ENCODE measurements around the gene ARFGAP1.

The ARFGAP1 gene

DNA sequence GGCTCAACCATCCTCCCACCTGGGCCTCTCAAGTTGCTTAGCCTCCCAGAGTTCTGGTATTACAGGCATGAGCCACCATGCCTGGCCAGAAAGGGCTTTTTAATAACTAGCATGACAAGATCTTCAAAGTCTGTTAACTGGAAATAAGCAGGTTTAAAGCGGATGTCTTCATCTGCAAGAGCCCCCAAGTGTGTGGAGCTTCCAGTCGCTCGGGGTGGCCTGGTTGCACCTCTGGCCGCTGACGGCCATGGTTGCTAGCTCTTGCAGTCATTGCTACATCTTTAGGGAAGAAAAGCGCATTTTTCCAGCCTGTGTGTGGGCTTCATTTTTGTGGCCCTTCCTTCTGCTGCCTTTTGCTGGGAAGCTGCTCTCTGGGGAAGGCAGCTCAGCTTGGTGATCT lies 7.8 kb downstream of the ARFGAP1 start:
- H3K4me3 ChIP-seq (ENCODE audit: low read depth, low read length) = no peak overlapping the region
- no peaks in the 10 kb centered on the region for H3K4me1 ChIP-seq (ENCODE audit: control insufficient read depth, insufficient read depth, low read length, unreplicated experiment)
- no peaks in the 10 kb centered on the region for H3K27me3 ChIP-seq (ENCODE audit: insufficient read depth, low read length)
- 0 out of 2 replicates have a peak, but pooled peaks cover 6% of the 10 kb centered on the region for H3K36me3 ChIP-seq (ENCODE audit: insufficient read depth, low read length)
- no peak overlapping the region for H3K27ac ChIP-seq (ENCODE audit: low read depth, low read length)
- H2AFZ ChIP-seq (ENCODE audit: low read length, unreplicated experiment) = no peak overlapping the region
- peaks cover 27% of the 10 kb centered on the region for H3K79me2 ChIP-seq (ENCODE audit: control insufficient read depth, insufficient read depth, low read length, unreplicated experiment)

DNA sequence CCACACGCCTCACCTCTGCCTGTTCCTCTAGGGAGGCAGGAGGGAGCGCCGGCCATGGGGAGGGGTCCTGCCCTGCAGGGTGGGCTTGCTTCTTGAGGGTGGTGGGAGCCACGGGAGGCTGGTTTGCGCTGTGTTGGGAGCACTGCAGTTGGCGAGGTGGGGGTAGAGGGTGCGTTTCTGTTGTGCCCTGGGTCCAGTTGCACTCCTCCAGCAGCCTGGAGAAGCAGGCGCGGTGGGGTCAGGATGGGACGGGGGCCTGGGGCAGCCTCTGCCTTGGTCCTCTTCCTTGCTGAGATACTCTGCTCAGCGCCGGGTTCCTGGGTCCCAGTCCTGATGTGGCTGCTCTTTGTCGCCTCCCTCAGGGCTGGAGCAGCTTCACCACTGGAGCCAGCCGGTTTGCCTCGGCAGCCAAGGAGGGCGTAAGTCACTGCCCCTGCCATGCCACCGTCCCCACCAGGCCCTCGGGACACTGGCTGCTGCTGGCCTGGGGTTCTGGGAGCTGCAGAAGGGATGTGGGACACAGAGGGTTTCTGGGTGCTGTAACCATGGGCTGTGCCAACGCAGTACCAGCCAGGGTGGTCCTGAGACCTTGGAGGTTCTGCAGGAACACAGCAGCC lies 8.4 kb downstream of the ARFGAP1 start:
- Histone ChIP-seq H2AFZ (ENCODE audit: low read length, unreplicated experiment) (no peak overlapping the region), H3K4me1 (ENCODE audit: control insufficient read depth, insufficient read depth, low read length, unreplicated experiment) (no peaks in the 10 kb centered on the region), H3K79me2 (ENCODE audit: control insufficient read depth, insufficient read depth, low read length, unreplicated experiment) (peaks cover 21% of the 10 kb centered on the region), H3K27ac (ENCODE audit: low read depth, low read length) (no peak overlapping the region), H3K36me3 (ENCODE audit: insufficient read depth, low read length) (0 out of 2 replicates have a peak, but pooled peaks cover 6% of the 10 kb centered on the region), H3K4me3 (ENCODE audit: low read depth, low read length) (no peak overlapping the region), H3K27me3 (ENCODE audit: insufficient read depth, low read length) (no peaks in the 10 kb centered on the region)

DNA sequence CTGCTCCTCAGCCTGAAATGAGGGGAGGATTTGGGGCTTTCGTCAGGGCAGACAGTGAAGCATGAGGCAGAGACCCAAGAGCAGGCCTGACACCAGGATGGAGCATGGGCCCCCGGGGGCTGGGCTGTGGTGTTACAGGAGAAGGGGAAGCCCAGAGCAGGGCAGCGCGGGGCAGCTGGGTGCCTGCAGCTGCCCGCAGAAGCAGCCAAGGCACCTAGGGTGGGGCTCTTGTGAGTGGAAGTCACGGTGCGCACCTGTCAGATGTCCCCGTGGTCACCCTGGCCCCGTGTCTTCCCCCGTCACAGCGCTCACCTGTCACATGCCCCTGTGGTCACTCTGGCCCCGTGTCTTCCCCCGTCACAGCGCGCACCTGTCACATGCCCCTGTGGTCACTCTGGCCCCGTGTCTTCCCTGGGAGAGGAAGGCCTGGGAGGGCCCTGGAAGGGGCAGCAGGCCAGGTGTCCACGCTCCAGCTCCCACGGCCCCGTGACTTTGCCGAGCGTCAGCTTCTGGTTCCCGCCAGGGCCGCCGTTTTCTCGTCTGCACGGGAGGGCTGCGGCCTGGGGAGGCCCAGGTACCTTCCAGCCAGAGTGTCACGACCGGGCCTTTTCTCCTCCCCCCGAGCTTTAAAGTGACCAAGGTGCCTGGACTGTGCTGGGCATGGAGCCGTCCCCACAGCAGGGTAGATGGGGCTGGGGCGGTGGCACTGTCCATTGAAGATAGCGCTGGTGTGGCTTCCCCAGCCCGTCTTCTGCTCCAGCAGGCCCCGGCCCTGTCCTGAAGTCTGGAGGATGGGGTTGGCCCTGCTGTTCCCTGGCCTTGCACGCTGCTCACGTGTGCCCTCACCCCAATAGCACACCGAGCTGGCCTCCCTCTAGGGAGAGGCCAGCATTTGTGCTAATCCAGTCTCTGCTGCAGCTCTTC lies 9.4 kb downstream of the ARFGAP1 start:
- H3K4me1 ChIP-seq (ENCODE audit: control insufficient read depth, insufficient read depth, low read length, unreplicated experiment) = no peaks in the 10 kb centered on the region
- H3K27me3 ChIP-seq (ENCODE audit: insufficient read depth, low read length) = no peaks in the 10 kb centered on the region
- no peak overlapping the region for H2AFZ ChIP-seq (ENCODE audit: low read length, unreplicated experiment)
- H3K36me3 ChIP-seq (ENCODE audit: insufficient read depth, low read length) = 0 out of 2 replicates have a peak, but pooled peaks cover 6% of the 10 kb centered on the region
- peaks cover 11% of the 10 kb centered on the region for H3K79me2 ChIP-seq (ENCODE audit: control insufficient read depth, insufficient read depth, low read length, unreplicated experiment)
- H3K4me3 ChIP-seq (ENCODE audit: low read depth, low read length) = no peak overlapping the region
- H3K27ac ChIP-seq (ENCODE audit: low read depth, low read length) = no peak overlapping the region

DNA sequence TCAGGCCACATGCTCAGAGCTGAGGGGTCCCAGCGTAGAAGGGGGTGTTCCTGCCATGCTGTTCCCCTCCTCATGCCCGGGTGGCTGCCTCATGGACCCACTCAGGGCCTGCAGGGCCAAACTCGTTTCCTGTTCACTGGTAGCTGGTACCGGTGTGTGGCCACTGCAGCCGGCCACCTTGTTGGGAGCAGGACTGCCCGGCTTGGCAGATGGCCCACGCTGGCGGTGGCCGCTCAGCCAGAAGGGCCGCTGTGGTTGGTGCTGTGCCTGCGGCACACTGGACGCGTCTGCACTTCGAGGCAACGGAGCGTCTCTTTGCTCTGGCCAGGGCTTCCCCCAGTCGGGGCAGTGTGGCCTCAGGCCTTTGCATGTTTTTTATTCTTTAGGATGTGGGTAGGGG lies 10.3 kb downstream of the ARFGAP1 start:
- H3K27me3 ChIP-seq (ENCODE audit: insufficient read depth, low read length) = no peaks in the 10 kb centered on the region
- H3K79me2 ChIP-seq (ENCODE audit: control insufficient read depth, insufficient read depth, low read length, unreplicated experiment) = peaks cover 2% of the 10 kb centered on the region
- H2AFZ ChIP-seq (ENCODE audit: low read length, unreplicated experiment) = no peak overlapping the region
- H3K4me1 ChIP-seq (ENCODE audit: control insufficient read depth, insufficient read depth, low read length, unreplicated experiment) = no peaks in the 10 kb centered on the region
- 0 out of 2 replicates have a peak, but pooled peaks cover 5% of the 10 kb centered on the region for H3K36me3 ChIP-seq (ENCODE audit: insufficient read depth, low read length)
- H3K4me3 ChIP-seq (ENCODE audit: low read depth, low read length) = no peak overlapping the region
- no peak overlapping the region for H3K27ac ChIP-seq (ENCODE audit: low read depth, low read length)

DNA sequence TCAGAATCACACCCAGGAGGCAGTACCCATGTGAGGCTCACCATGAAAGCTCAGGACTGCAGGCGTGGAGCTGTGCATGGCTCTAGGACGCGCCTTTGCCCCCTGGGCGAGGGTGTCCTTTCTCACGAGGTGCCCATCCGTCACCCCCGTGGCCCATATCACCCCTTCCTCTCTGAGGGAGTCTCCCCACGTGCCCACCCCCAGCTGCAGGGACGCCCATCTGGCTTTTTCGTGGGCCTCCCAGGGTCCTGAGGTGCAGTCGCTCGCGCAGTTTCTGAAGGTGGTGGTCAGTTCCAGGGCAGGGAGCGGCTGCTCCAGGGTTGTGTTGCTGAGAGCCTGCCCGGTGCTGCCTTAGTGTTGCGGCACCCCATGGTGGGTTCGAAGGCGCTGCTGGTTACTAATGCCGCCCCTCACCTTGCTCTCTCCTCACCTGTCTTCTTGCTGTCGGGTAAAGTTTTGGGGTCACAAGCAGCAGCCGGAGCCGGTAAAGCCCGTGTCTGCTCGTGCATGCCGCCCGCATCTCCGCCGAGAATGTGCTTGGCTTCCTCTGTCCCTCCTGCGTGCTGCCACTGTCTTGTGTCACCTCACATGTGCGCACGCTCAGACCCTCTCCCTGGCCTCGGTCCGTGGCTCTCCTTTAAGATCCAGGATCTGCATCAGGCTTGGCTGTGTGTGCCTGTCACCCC lies 10.9 kb downstream of the ARFGAP1 start:
- no peak overlapping the region for H3K27ac ChIP-seq (ENCODE audit: low read depth, low read length)
- no peak overlapping the region for H2AFZ ChIP-seq (ENCODE audit: low read length, unreplicated experiment)
- H3K79me2 ChIP-seq (ENCODE audit: control insufficient read depth, insufficient read depth, low read length, unreplicated experiment) = no peaks in the 10 kb centered on the region
- H3K4me1 ChIP-seq (ENCODE audit: control insufficient read depth, insufficient read depth, low read length, unreplicated experiment) = no peaks in the 10 kb centered on the region
- H3K4me3 ChIP-seq (ENCODE audit: low read depth, low read length) = no peak overlapping the region
- 0 out of 2 replicates have a peak, but pooled peaks cover 3% of the 10 kb centered on the region for H3K36me3 ChIP-seq (ENCODE audit: insufficient read depth, low read length)
- H3K27me3 ChIP-seq (ENCODE audit: insufficient read depth, low read length) = no peaks in the 10 kb centered on the region

DNA sequence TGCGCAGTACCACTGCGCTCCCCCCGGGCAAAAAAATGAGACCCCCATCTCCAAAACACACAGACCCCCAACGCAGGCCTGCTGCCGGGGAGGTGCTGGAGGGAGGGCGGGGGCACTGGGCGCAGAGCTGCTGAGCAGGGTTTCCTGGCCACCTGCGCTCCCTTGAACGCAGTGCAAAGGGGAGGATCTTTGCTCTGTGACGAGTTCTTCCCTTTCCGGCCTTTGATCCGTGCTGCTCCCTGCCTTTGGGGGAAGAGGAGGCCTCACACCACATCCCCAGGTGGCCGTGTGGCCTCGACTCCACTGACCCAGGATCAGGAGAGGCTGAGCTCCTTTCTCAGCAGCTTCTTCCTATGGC lies 11.4 kb downstream of the ARFGAP1 start:
- Histone ChIP-seq H3K36me3 (ENCODE audit: insufficient read depth, low read length) (0 out of 2 replicates have a peak, but pooled peaks cover 3% of the 10 kb centered on the region), H3K27me3 (ENCODE audit: insufficient read depth, low read length) (no peaks in the 10 kb centered on the region), H3K27ac (ENCODE audit: low read depth, low read length) (no peak overlapping the region), H3K79me2 (ENCODE audit: control insufficient read depth, insufficient read depth, low read length, unreplicated experiment) (no peaks in the 10 kb centered on the region), H3K4me1 (ENCODE audit: control insufficient read depth, insufficient read depth, low read length, unreplicated experiment) (no peaks in the 10 kb centered on the region), H2AFZ (ENCODE audit: low read length, unreplicated experiment) (no peak overlapping the region), H3K4me3 (ENCODE audit: low read depth, low read length) (no peak overlapping the region)

DNA sequence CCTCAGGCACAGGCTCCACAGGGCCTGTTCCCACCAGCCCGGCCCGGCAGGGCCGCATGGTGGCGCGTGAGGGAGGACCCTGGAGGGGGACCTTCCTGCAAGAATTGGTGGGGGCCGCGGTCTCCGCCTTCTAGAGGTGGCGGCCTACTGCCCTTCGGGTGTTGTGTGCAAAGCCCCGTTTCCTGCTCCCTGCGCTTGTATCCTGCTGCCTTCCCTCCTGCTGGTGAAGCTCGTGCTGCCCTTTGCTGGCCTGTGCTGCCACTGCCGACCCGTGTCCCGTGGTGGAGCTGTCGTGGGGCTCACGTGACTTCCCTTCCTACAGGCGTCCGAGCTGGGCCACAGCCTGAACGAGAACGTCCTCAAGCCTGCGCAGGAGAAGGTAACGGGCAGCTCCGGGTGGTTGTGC lies 11.9 kb downstream of the ARFGAP1 start:
- H3K27ac ChIP-seq (ENCODE audit: low read depth, low read length) = no peak overlapping the region
- 0 out of 2 replicates have a peak, but pooled peaks cover 3% of the 10 kb centered on the region for H3K36me3 ChIP-seq (ENCODE audit: insufficient read depth, low read length)
- H3K27me3 ChIP-seq (ENCODE audit: insufficient read depth, low read length) = no peaks in the 10 kb centered on the region
- H2AFZ ChIP-seq (ENCODE audit: low read length, unreplicated experiment) = no peak overlapping the region
- H3K79me2 ChIP-seq (ENCODE audit: control insufficient read depth, insufficient read depth, low read length, unreplicated experiment) = no peaks in the 10 kb centered on the region
- no peak overlapping the region for H3K4me3 ChIP-seq (ENCODE audit: low read depth, low read length)
- H3K4me1 ChIP-seq (ENCODE audit: control insufficient read depth, insufficient read depth, low read length, unreplicated experiment) = no peaks in the 10 kb centered on the region

DNA sequence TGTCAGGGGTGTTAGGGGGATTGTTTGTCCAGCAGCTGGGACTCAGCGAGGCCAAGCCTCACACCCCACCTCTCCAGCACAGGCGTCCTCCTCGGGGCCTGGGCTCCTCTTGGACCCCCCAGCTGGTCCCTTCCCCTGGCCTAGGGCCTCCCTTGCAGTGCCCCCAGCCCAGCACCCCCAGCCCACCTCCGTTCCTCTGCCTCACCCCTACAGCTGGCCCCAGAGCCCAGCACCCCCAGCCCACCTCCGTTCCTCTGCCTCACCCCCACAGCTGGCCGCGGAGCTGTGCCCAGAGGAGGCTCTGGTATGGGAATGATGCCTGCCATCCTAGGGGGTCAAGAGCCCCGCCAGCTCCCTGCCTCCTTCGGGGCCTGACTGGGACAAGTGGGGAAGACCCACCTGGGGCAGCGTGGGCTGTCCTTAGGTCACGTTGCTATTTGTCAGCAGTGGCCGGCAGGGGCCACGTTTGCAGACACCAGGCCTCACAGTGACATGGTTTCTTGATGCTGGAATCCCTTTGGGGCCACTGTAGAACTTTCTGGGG lies 12.4 kb downstream of the ARFGAP1 start:
- Histone ChIP-seq H3K27me3 (ENCODE audit: insufficient read depth, low read length) (no peaks in the 10 kb centered on the region), H2AFZ (ENCODE audit: low read length, unreplicated experiment) (no peak overlapping the region), H3K4me3 (ENCODE audit: low read depth, low read length) (no peak overlapping the region), H3K36me3 (ENCODE audit: insufficient read depth, low read length) (0 out of 2 replicates have a peak, but pooled peaks cover 3% of the 10 kb centered on the region), H3K27ac (ENCODE audit: low read depth, low read length) (no peak overlapping the region), H3K79me2 (ENCODE audit: control insufficient read depth, insufficient read depth, low read length, unreplicated experiment) (no peaks in the 10 kb centered on the region), H3K4me1 (ENCODE audit: control insufficient read depth, insufficient read depth, low read length, unreplicated experiment) (no peaks in the 10 kb centered on the region)

DNA sequence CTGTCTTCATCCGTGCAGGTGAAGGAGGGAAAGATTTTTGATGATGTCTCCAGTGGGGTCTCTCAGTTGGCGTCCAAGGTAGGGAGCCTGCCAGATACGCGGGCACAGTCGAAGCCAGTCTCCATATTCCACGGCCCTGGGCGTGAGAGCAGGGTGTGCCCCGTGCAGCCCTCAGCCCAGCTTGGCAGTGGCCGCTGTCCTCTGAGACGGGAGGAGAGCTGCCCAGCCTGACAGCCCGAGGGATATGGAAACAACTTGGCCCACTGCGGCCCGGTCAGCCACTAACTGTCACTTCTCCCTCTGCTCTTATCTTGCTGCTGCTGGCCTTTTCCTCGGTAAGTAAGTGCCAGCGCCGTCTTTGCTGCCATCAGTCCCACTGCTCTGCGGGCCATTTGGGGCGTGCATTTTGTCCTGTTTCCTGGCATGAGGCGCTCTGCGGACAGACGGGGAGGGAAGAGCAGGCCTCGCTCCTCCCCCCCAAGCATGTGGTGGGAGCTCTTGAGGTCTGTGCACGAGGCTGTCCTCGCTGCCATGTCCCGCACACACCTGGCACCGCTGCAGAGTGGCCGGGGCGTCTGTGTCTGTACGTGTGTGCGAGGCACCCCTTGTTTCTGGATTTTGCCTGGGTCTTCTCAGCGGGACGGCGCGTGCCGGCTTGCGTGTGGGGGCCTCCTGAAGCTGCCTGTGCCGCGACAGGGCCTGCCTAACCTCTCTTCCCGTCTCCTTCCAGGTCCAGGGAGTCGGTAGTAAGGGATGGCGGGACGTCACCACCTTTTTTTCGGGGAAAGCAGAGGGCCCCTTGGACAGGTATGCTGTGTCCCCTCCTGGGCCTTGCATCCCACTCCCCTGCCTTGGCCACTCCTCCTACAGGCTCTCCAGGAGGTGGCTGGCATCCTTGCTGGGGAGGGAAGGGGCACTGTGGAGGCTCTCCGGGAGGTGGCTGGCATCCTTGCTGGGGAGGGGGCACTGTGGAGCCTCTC lies 13.3 kb downstream of the ARFGAP1 start:
- Histone ChIP-seq H3K4me3 (ENCODE audit: low read depth, low read length) (no peak overlapping the region), H3K36me3 (ENCODE audit: insufficient read depth, low read length) (0 out of 2 replicates have a peak, but pooled peaks cover 3% of the 10 kb centered on the region)

More for the DNA sequence above, 13.3 kb downstream of the ARFGAP1 start:
- Histone ChIP-seq H3K79me2 (ENCODE audit: control insufficient read depth, insufficient read depth, low read length, unreplicated experiment) (no peaks in the 10 kb centered on the region), H3K27ac (ENCODE audit: low read depth, low read length) (no peak overlapping the region), H3K27me3 (ENCODE audit: insufficient read depth, low read length) (no peaks in the 10 kb centered on the region), H3K4me1 (ENCODE audit: control insufficient read depth, insufficient read depth, low read length, unreplicated experiment) (no peaks in the 10 kb centered on the region), H2AFZ (ENCODE audit: low read length, unreplicated experiment) (no peak overlapping the region)
